HG02973 (cell line): Measurements from ENCODE around the gene TTC39A.
"Not testable (repeated sequence)": the region's sequence is repeated elsewhere in the genome, so short reads cannot be mapped to it uniquely, and the experiment has no call there.

Experiments
- ATAC-seq: cut with Tn5 transposase; IDR thresholded peaks from one replicate; pipeline ENCODE4 v1.9.1; 2021; ENCODE audit warnings: moderate library complexity; ENCODE audit not compliant: unreplicated experiment

The TTC39A gene

GRCh38 chr1:51268634-51269033, 61.7 kb downstream of the TTC39A start:
- ATAC-seq: peak; percentile 27

GRCh38 chr1:51266791-51267190, 63.6 kb downstream of the TTC39A start:
- no peak for ATAC-seq

GRCh38 chr1:51266181-51266580, 64.2 kb downstream of the TTC39A start:
- no peak for ATAC-seq

- no peak for ATAC-seq
These were observed 64.7 kb downstream of the TTC39A start for GRCh38 chr1:51265618-51266017.

- ATAC-seq: no peak
These were observed 65.9 kb downstream of the TTC39A start for GRCh38 chr1:51264451-51264850.

GRCh38 chr1:51263147-51263877, 67.0 kb downstream of the TTC39A start:
- no peak for ATAC-seq

- ATAC-seq: no peak
These were observed 75.0 kb downstream of the TTC39A start for GRCh38 chr1:51255331-51255730.

GRCh38 chr1:51253691-51254090, 76.7 kb downstream of the TTC39A start:
- ATAC-seq: no peak

GRCh38 chr1:51252366-51252765, 78.0 kb downstream of the TTC39A start:
- no peak for ATAC-seq

GRCh38 chr1:51251165-51251564, 79.2 kb downstream of the TTC39A start:
- ATAC-seq: not testable (repeated sequence)

GRCh38 chr1:51250729-51251128, 79.6 kb downstream of the TTC39A start:
- ATAC-seq: not testable (repeated sequence)

GRCh38 chr1:51249445-51249844, 80.9 kb downstream of the TTC39A start:
- ATAC-seq: no peak

- ATAC-seq: no peak
These were observed 82.9 kb downstream of the TTC39A start for GRCh38 chr1:51247499-51247898.

- peak; percentile 80 for ATAC-seq
These were observed 83.3 kb downstream of the TTC39A start for GRCh38 chr1:51247022-51247421.

GRCh38 chr1:51242546-51242945, 87.8 kb downstream of the TTC39A start:
- no peak for ATAC-seq

- ATAC-seq: no peak
These were observed 89.2 kb downstream of the TTC39A start for GRCh38 chr1:51241119-51241518.

- ATAC-seq: no peak
These were observed 90.3 kb downstream of the TTC39A start for GRCh38 chr1:51240084-51240483.

GRCh38 chr1:51238034-51238403, 92.3 kb downstream of the TTC39A start:
- no peak for ATAC-seq

GRCh38 chr1:51237351-51238033, 92.9 kb downstream of the TTC39A start:
- ATAC-seq: no peak
